ENCODE results near the gene SMAD2.
"Not testable (repeated sequence)": the region's sequence is repeated elsewhere in the genome, so short reads cannot be mapped to it uniquely, and the experiment has no call there.

SMAD2 gene

DNA sequence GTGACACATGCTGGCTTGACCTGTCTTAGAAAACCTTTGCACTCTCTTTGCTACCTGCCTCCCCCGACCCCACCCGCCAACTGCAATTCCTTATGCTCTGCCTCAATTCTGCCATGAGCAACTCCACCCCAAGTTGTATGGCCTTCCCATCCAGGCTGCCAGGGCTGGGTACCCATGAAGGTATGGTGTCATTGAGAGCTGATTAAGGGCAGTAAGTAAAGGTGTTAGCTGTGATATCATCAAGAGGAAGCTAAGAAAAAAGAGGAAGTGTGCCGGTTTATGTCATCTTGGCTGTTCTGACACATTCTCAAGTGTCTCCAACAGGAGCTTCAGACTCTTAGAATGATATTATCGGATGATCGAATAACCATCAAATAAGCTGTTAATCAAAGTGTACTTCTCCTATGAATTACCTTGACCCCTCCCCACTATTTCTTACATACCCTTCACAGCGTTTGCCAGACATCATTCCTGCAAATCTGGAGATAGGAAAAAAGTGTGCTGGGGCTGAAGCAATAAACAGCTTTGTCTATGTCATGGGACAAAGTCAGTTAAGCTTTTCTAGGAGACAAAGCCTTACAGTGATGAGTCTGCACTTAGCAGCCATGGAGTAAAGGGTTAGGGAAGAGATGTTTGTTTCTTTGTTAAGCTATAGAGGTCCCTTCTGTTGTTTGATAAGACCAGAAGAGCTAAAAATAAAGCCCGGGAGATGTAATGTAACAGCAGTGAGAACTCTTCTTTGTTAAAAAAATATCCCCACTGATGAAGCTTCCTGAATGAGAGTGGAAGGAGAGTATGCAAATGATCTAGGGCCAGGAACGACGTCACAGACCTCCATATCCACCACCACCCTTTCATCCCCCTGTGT, 40.4 kb upstream of the SMAD2 start:
- no peak overlapping the region for H3K4me3 ChIP-seq (ENCODE audit: low read depth, low read length)
- in situ Hi-C loops (cut with HindIII; ENCODE audit: low sequenced_read_pairs): no loop called here
- no peak for TF ChIP-seq CTCF (IDR thresholded peaks at IDR 0.05; ENCODE audit: low read depth, low read length, missing control alignments)
- DNase-seq (ENCODE audit: low read depth): no peak

DNA sequence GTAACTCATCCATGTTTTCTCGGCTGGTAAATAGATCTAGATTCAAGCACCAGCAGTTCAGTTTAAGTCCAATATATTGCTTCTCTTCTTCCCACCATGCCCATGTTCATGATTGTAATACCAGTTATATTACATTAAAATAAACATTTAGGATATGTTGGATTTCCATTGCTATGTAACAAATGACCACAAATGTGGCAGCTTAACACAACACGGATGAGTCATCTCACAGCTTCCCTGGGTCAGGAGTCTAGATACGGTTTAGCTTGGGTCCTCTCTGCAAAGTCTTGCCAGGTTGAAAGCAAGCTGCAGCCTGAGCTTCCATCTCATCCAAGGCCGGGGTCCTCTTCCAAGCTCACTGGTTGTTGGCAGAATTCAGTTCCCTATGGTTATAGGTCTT, 39.4 kb upstream of the SMAD2 start:
- TF ChIP-seq CTCF (IDR thresholded peaks at IDR 0.05; ENCODE audit: low read depth, low read length, missing control alignments): no peak
- H3K4me3 ChIP-seq (ENCODE audit: low read depth, low read length): no peak overlapping the region
- in situ Hi-C loops (cut with HindIII; ENCODE audit: low sequenced_read_pairs): no loop called here
- DNase-seq (ENCODE audit: low read depth): peak; percentile 23

DNA sequence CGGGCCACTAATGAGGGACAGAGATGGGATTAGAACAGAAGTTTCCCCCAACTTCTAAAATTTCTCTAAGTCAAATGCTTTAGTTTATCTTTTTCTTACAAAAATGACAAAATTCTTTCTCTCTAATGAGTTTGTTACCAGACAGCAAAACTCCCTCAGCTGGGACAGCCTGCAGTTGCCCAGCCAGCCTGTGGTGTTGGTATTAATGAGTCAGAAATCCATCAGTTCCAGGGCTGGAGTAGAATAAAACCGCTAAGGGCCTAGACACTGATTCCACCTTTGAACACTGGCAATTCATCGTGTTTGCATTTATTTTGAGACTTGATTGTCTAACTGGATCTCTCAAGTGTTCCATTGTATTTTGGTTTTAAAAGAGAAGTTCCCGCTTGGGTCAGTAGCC, 38.3 kb upstream of the SMAD2 start:
- in situ Hi-C loops (cut with HindIII; ENCODE audit: low sequenced_read_pairs): no loop called here
- H3K4me3 ChIP-seq (ENCODE audit: low read depth, low read length): no peak overlapping the region
- peak; percentile 6 for DNase-seq (ENCODE audit: low read depth)
- no peak for TF ChIP-seq CTCF (IDR thresholded peaks at IDR 0.05; ENCODE audit: low read depth, low read length, missing control alignments)

- peak; percentile 6 for DNase-seq (ENCODE audit: low read depth)
- no peak for TF ChIP-seq CTCF (IDR thresholded peaks at IDR 0.05; ENCODE audit: low read depth, low read length, missing control alignments)
- in situ Hi-C loops (cut with HindIII; ENCODE audit: low sequenced_read_pairs): no loop called here
- H3K4me3 ChIP-seq (ENCODE audit: low read depth, low read length): no peak overlapping the region
These were observed 37.7 kb upstream of the SMAD2 start for GRCh38 chr18:47968006-47968676.

DNA sequence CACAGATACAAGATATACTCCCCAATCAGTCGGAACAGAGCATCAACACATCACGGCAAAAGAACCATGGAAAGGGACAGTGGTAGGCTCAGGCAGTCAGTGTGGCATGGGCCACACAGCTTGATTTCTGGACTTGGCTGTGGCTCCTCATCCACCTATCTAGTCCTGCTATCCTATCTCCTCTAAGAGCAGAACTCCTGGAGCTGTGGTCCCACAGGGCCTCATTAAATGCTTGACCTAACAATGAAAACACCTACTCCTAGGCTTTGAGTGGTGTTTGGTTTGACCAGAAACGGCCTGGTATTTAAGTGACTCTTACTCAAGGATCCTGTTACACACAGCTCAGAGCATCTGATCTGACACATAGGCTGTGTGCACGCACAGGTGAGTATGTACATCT, 33.6 kb upstream of the SMAD2 start:
- TF ChIP-seq CTCF (IDR thresholded peaks at IDR 0.05; ENCODE audit: low read depth, low read length, missing control alignments): no peak
- in situ Hi-C loops (cut with HindIII; ENCODE audit: low sequenced_read_pairs): no loop called here
- DNase-seq (ENCODE audit: low read depth): no peak
- H3K4me3 ChIP-seq (ENCODE audit: low read depth, low read length): no peak overlapping the region

- DNase-seq (ENCODE audit: low read depth); H3K4me3 ChIP-seq (ENCODE audit: low read depth, low read length); in situ Hi-C loops (cut with HindIII; ENCODE audit: low sequenced_read_pairs): not testable (repeated sequence)
These were observed 30.5 kb upstream of the SMAD2 start for GRCh38 chr18:47961003-47961402.

GRCh38 chr18:47953471-47953931, 23.0 kb upstream of the SMAD2 start:
- peak; percentile 79 for DNase-seq (ENCODE audit: low read depth)
- in situ Hi-C loops (cut with HindIII; ENCODE audit: low sequenced_read_pairs): no loop called here
- no peak overlapping the region for H3K4me3 ChIP-seq (ENCODE audit: low read depth, low read length)
- TF ChIP-seq CTCF (IDR thresholded peaks at IDR 0.05; ENCODE audit: low read depth, low read length, missing control alignments): no peak
